Stimulated activated naive CD8-positive, alpha-beta T cell treated with anti-CD3 and anti-CD28 coated beads, Interleukin-15, Interleukin-2, amounts not matched to agents 100 ng/mL and 50 ng/mL, for 24 hours (primary cell): ENCODE results near the gene PFN2.

ENCODE experiments used
- H3K27ac Mint-ChIP-seq: one replicate; pipeline ENCODE4 v1.8.0; 2021; ENCODE audit warnings: mild to moderate bottlenecking, mixed read lengths
- H3K27me3 Mint-ChIP-seq: one replicate; pipeline ENCODE4 v1.8.0; 2021; ENCODE audit warnings: mixed read lengths
- H3K36me3 Mint-ChIP-seq: one replicate; pipeline ENCODE4 v1.8.0; 2021; ENCODE audit warnings: low read depth, mixed read lengths
- H3K4me1 Mint-ChIP-seq: one replicate; pipeline ENCODE4 v1.8.0; 2021; ENCODE audit warnings: low read depth, mixed read lengths
- H3K4me3 Mint-ChIP-seq: one replicate; pipeline ENCODE4 v1.8.0; 2021; ENCODE audit warnings: mild to moderate bottlenecking, mixed read lengths
- H3K9me3 Mint-ChIP-seq: one replicate; pipeline ENCODE4 v1.8.0; 2021; ENCODE audit warnings: mixed read lengths

PFN2 gene

DNA sequence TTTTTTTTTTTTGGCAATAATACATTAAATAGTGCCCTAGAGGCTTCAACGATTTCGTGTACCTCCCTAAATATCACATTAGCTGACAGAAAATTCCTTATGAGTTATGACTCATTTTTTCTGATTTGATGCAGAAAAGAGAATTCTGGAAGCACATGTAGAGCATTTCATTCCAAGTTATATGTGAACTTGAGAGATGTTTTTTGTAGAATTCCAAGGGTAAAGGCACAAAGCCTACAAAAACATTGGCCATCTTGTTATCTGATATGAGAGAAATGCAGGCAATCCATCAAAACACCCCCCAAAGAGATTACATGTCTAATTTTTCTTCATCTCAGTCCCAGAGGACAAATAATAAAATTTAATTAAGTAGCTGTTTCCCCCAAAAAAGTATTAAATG, 6.7 kb upstream of the PFN2 start:
- Mint-ChIP-seq H3K36me3 (no peaks in the 10 kb centered on the region), H3K4me3 (no peak overlapping the region), H3K4me1 (no peaks in the 10 kb centered on the region), H3K27me3 (peaks cover 46% of the 10 kb centered on the region), H3K27ac (no peak overlapping the region), H3K9me3 (no peaks in the 10 kb centered on the region)

GRCh38 chr3:149975919-149976318, 5.2 kb upstream of the PFN2 start:
- H3K4me3 Mint-ChIP-seq, result no peak overlapping the region
- no peak overlapping the region for H3K27ac Mint-ChIP-seq
- H3K36me3 Mint-ChIP-seq, result no peaks in the 10 kb centered on the region
- H3K9me3 Mint-ChIP-seq, result no peaks in the 10 kb centered on the region
- H3K4me1 Mint-ChIP-seq, result peaks cover 8% of the 10 kb centered on the region
- peaks cover 56% of the 10 kb centered on the region for H3K27me3 Mint-ChIP-seq

DNA sequence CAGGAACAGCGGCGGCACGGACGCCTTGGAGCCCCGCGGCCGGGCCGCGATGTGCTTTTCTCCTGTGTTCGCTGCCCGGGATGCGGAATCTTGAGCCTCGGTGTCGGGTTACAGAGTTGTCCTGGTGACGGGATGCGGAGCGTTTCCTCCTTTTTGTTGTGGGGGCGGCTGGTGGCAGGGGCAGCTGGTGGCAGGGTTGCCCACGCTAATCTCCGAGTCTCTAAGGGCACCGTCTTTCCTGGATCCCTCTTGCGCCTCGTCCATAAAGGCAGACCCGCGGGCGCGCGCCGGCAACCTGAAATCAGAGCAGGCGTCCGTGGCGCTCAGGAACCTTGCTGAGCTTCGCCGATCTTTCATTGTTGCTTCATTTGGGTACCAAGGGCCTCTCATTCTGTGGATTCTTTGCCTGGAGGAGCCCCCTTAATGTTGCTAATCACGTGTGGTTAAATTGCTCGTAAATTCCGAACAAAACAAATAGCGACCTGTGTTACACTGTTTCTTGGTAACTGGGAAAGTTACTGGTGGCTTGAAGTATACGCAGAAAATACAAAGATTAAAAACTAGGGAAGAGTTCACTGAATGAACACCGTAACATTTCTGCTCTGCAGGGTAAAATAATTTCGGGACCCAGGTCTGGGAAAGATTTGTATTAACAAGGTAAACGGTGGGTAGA, 844 bp upstream of the PFN2 start:
- peak overlapping the region; percentile 49 for H3K27ac Mint-ChIP-seq
- peaks cover 54% of the 10 kb centered on the region for H3K27me3 Mint-ChIP-seq
- H3K9me3 Mint-ChIP-seq, result no peaks in the 10 kb centered on the region
- no peaks in the 10 kb centered on the region for H3K36me3 Mint-ChIP-seq
- H3K4me3 Mint-ChIP-seq, result peak overlapping the region; percentile 85
- H3K4me1 Mint-ChIP-seq, result peaks cover 17% of the 10 kb centered on the region

DNA sequence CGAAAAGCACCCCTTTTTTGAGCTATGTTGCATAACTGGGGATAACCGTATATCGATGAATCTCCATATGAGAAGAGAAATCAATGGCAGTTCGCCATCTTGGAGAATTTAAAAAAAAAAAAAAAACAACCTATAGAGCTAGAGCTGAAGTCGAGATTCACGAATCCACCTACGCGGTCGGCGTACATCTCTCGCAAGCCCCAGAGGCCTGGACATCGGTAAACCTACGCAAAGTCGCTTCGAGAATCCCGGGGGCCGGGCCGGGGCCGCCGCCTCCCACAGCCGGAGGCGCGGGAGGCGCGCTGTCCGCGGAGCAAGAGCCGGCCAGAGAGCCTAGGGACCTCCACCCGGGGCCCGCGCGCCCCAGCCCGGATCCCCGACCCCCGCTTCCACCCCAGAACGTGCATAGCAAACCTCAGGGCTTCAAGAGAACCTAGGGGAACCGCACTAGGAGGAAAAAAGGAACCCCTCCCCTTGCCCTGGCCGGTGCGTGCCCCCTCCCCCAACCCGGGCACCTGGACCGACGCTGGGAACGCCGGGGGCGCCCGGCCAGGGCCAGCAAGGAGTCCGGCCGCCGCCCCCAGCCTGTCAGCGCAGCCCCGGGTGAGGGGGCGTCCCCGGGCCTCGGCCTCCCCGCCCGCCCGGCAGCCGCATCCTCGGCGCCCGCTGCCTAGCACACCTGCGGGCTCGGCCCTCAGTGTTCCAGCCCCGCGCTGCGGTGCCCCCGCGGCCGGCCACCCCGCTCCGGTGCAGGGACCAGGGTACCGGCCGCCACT, 567 bp downstream of the PFN2 start:
- Mint-ChIP-seq H3K4me3 (peak overlapping the region; percentile 85), H3K4me1 (peaks cover 17% of the 10 kb centered on the region), H3K9me3 (no peaks in the 10 kb centered on the region), H3K27me3 (peaks cover 42% of the 10 kb centered on the region), H3K36me3 (no peaks in the 10 kb centered on the region), H3K27ac (peak overlapping the region; percentile 71)

DNA sequence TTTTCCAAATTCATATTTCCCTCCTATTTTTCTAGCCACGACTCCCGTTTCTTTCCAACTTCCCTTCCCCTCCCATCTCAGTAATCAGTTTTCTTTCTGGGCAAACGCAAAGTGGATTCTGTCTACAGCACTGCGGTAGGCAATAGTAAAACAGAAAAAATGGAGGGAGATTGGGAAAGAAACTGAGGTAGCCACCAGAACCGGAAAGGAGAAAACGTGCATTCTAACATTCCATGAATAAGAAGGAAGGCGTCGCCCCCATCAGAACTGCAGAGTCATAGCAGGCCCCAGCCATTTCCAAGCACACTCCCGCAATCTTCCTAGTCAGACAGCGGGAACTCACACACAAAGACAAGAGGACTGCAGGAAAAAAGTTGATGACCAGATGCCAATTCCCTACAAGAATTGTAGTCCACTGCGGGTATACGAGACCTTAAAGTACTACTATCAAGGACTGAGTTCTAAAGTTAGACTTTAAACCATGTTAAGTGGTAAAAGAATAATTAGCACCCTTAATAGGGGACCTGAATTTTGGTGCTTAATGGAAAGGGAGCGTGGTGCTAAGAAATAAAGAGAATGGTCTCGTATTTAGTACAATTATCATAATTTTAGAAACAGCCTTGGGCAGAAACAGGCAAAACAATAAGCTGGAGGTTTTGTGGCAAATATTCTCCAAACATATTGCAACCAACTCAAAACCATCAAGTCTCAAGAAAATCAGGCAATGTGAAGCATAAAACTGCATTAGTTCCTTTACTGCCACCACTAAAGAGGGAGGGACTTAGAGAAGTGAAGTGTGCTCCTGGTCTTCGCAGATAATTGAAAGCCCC, 1.4 kb downstream of the PFN2 start:
- Mint-ChIP-seq H3K27me3 (peaks cover 34% of the 10 kb centered on the region), H3K4me3 (peak overlapping the region; percentile 85), H3K9me3 (no peaks in the 10 kb centered on the region), H3K36me3 (no peaks in the 10 kb centered on the region), H3K4me1 (peaks cover 17% of the 10 kb centered on the region), H3K27ac (peak overlapping the region; percentile 71)

DNA sequence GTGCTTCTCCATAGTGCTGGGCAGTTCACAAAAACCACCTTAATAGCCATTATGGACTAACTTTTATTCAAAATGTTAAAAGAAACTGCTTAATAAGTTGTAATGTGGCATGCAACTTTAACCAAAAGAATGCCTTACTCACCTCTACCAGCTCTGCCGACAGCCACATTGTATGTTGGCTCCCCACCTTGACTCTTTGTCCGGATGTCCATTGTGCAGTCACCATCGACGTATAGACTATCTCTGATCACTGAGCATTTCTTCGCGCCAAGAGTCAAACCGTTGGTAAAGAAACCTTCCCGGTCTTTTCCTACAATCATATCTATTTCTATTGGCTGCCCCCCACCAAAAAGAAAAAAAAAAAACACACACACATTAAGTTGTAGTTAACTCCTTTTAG, 2.5 kb downstream of the PFN2 start:
- H3K4me3 Mint-ChIP-seq, result no peak overlapping the region

GRCh38 chr3:149967086-149967685, 3.5 kb downstream of the PFN2 start:
- Mint-ChIP-seq H3K9me3 (no peaks in the 10 kb centered on the region), H3K36me3 (no peaks in the 10 kb centered on the region), H3K4me3 (no peak overlapping the region), H3K27ac (no peak overlapping the region), H3K4me1 (peaks cover 17% of the 10 kb centered on the region), H3K27me3 (peaks cover 17% of the 10 kb centered on the region)

More for the DNA sequence above, 2.5 kb downstream of the PFN2 start:
- peak overlapping the region; percentile 31 for H3K27ac Mint-ChIP-seq
- H3K4me1 Mint-ChIP-seq, result peaks cover 17% of the 10 kb centered on the region
- H3K36me3 Mint-ChIP-seq, result no peaks in the 10 kb centered on the region
- H3K9me3 Mint-ChIP-seq, result no peaks in the 10 kb centered on the region
- peaks cover 23% of the 10 kb centered on the region for H3K27me3 Mint-ChIP-seq

- no peak overlapping the region for H3K27ac Mint-ChIP-seq
- H3K4me3 Mint-ChIP-seq, result no peak overlapping the region
- H3K36me3 Mint-ChIP-seq, result peaks cover 5% of the 10 kb centered on the region
- peaks cover 8% of the 10 kb centered on the region for H3K27me3 Mint-ChIP-seq
- peaks cover 9% of the 10 kb centered on the region for H3K4me1 Mint-ChIP-seq
- no peaks in the 10 kb centered on the region for H3K9me3 Mint-ChIP-seq
These were observed 5.4 kb downstream of the PFN2 start for GRCh38 chr3:149965278-149965677.

GRCh38 chr3:149964291-149964690, 6.4 kb downstream of the PFN2 start:
- peaks cover 8% of the 10 kb centered on the region for H3K36me3 Mint-ChIP-seq
- peaks cover 5% of the 10 kb centered on the region for H3K27me3 Mint-ChIP-seq
- no peak overlapping the region for H3K27ac Mint-ChIP-seq
- H3K4me3 Mint-ChIP-seq, result no peak overlapping the region
- H3K4me1 Mint-ChIP-seq, result peaks cover 3% of the 10 kb centered on the region
- H3K9me3 Mint-ChIP-seq, result no peaks in the 10 kb centered on the region

- Mint-ChIP-seq H3K27ac (no peak overlapping the region), H3K36me3 (peaks cover 9% of the 10 kb centered on the region), H3K4me1 (no peaks in the 10 kb centered on the region), H3K9me3 (no peaks in the 10 kb centered on the region), H3K4me3 (no peak overlapping the region), H3K27me3 (no peaks in the 10 kb centered on the region)
These were observed 7.2 kb downstream of the PFN2 start for GRCh38 chr3:149963485-149963884.

GRCh38 chr3:149959443-149959842, 11.3 kb downstream of the PFN2 start:
- Mint-ChIP-seq H3K9me3 (no peaks in the 10 kb centered on the region), H3K4me3 (no peak overlapping the region), H3K4me1 (peaks cover 10% of the 10 kb centered on the region), H3K27ac (no peak overlapping the region), H3K36me3 (peaks cover 12% of the 10 kb centered on the region), H3K27me3 (no peaks in the 10 kb centered on the region)

DNA sequence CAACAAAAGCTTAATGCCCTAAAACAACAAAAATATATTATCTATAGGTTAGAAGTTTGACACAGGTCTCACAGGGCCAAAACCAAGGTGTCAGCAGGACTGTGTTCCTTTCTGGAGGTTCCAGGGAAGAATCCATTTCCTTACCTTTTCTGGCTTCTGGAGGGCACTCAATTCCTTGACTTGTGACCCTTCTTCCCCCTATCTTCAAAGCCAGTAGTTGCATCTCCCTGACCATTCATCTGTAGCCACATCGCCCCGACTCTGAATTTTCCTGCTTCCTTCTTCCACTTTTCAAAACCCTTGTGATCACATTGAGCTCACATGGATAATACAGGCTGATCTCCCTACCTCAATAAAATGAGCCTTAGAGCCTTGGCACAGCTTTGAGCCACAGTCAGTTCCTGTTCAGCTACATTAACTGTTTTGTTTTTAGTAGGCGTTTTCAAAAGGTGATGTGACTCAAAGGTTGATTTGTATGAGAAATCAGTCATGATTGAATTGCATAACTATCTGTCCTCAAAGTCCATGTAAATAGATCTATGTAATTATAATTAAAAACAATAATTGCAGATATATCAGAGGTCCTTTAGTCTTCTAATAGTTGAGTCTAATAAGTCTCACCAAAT, 12.4 kb downstream of the PFN2 start:
- Mint-ChIP-seq H3K4me1 (peaks cover 19% of the 10 kb centered on the region), H3K27me3 (no peaks in the 10 kb centered on the region), H3K4me3 (no peak overlapping the region), H3K27ac (no peak overlapping the region), H3K9me3 (no peaks in the 10 kb centered on the region), H3K36me3 (peaks cover 13% of the 10 kb centered on the region)

DNA sequence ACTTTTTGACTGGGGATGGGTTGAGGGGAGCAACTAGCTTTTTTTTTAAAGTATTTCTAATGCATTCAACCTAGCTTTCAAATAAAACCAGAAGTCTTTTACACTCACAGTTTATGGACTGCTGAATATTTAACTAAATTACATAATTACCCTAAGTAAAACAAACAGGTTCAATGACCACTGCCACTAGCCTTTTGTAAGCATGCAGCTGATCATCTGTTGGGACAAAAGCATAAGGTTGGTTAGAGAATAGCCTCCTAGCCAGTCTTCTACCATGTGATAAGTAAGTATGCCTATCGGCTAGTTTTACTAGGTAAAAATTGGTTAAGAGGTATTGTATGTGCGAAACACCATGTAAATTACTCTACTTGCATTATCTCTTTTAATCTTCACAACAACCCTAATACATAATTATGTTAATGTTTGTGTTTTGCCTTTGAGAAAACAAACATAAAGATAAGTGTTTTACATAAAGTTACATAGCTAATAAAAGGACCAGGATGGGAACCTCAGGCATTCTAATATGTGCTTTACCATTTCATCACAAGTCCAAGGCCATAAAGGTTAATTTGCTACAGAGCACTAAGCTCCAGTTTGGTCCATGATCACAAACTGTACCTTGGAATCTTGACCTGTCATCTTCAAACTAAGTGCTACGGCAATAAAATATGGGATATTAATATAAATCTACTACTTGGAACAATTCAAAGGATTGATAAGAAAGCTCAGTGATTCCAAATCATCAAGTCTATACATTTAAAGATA, 13.2 kb downstream of the PFN2 start:
- H3K9me3 Mint-ChIP-seq, result no peaks in the 10 kb centered on the region
- no peak overlapping the region for H3K27ac Mint-ChIP-seq
- H3K4me1 Mint-ChIP-seq, result peaks cover 21% of the 10 kb centered on the region
- no peaks in the 10 kb centered on the region for H3K27me3 Mint-ChIP-seq
- no peak overlapping the region for H3K4me3 Mint-ChIP-seq
- peaks cover 15% of the 10 kb centered on the region for H3K36me3 Mint-ChIP-seq

DNA sequence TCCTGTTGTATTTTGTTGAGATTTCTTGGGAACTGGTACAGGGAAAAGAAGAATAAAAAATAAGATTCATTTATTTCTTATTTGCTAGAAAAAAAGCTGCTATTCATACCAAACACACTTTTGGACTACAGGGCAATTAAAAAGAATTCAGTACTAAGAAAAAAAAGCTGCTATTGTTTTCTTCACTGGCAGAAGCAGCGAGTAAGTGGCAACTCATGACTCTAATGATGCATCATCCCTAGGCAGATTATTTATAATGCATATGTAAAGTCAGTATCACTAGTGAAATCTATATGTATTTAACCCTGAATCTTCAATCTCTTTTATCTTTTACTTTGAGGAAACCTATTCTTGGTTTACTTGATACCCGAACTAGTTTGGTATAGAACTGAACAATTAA, 15.2 kb downstream of the PFN2 start:
- peaks cover 17% of the 10 kb centered on the region for H3K36me3 Mint-ChIP-seq
- H3K9me3 Mint-ChIP-seq, result no peaks in the 10 kb centered on the region
- no peak overlapping the region for H3K4me3 Mint-ChIP-seq
- no peak overlapping the region for H3K27ac Mint-ChIP-seq
- no peaks in the 10 kb centered on the region for H3K27me3 Mint-ChIP-seq
- peaks cover 29% of the 10 kb centered on the region for H3K4me1 Mint-ChIP-seq
